ENCODE measurements around the gene PDE4D.

DNA sequence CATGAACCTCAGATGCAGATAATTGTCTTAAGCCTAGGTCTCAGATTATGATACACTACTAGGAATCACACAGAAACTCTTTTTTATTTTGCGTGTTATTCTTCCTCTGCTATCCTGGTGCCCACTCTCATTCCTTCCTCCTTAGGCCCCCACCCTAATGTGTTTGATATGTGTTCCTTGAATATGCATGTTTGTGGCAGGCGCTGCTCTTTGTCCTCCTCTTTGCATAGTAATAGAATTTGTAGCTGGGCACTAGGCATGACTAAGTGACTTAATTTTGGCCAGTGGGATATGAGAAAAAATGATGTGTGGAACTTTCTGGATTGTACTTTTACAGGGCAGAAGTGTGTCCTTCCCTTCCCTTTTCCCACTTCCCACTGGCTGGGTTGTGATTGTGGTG lies 965.6 kb downstream of the PDE4D start:
- TF ChIP-seq, protein P1, sequence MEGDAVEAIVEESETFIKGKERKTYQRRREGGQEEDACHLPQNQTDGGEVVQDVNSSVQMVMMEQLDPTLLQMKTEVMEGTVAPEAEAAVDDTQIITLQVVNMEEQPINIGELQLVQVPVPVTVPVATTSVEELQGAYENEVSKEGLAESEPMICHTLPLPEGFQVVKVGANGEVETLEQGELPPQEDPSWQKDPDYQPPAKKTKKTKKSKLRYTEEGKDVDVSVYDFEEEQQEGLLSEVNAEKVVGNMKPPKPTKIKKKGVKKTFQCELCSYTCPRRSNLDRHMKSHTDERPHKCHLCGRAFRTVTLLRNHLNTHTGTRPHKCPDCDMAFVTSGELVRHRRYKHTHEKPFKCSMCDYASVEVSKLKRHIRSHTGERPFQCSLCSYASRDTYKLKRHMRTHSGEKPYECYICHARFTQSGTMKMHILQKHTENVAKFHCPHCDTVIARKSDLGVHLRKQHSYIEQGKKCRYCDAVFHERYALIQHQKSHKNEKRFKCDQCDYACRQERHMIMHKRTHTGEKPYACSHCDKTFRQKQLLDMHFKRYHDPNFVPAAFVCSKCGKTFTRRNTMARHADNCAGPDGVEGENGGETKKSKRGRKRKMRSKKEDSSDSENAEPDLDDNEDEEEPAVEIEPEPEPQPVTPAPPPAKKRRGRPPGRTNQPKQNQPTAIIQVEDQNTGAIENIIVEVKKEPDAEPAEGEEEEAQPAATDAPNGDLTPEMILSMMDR (IDR thresholded peaks at IDR 0.05): no peak
- TF ChIP-seq POLR2A (IDR thresholded peaks at IDR 0.05): no peak
